Measurements from ENCODE around the gene HECW1. TPM values are rescaled to one million over a fixed set of nuclear protein-coding genes. Genes with fewer than 3 reads are reported as not detected.

Gene HECW1
- polyA plus RNA-seq, 1 donor (not counting 4 experiments of a cell fraction or from before 2014, with no cell fraction given) = not detected

DNA sequence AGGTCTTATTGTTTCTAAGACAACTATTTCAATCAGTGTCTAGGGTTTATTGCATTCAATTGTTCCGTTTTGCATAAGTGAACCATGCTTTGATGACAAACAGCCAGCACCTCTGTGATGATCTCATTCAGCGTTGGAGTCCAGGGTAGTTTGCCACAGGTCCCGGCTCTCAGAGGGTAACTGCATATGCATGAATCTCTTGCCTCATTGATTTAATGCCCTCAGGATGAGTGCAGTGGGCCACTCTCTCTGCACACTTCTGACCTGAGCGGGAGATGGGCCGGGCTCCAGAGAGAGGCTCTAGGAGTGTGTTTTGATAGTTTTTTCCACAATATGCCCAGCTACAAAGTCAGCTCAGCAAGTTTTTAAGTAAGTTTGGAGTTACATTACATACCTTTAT lies 83.9 kb downstream of the HECW1 start:
- FAIRE-seq = peak; percentile 5

DNA sequence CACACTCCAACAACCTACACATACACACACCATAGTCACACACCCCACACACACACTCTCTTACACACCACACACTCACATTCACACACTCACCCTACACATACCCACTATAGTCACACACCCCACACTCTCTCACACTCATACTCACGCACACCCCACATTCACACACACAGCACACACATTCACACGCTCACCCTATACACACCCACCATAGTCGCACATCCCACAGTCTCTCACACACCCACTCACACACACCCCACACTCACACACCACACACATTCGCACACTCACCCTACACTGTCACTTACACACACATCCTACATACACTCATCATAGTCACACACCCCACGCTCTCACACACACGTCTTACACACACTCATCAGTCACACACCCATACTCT lies 85.6 kb downstream of the HECW1 start:
- no peaks in the 10 kb centered on the region for H3K9me1 ChIP-seq (ENCODE audit: control insufficient read depth, extremely low read depth, insufficient read depth, low read length)
- no peak overlapping the region for H3K27ac ChIP-seq (ENCODE audit: control insufficient read depth, insufficient read depth, low read length)
- TF ChIP-seq EZH2 (IDR thresholded peaks at IDR 0.05; ENCODE audit: low read length) = no peak
- TF ChIP-seq, protein P1, sequence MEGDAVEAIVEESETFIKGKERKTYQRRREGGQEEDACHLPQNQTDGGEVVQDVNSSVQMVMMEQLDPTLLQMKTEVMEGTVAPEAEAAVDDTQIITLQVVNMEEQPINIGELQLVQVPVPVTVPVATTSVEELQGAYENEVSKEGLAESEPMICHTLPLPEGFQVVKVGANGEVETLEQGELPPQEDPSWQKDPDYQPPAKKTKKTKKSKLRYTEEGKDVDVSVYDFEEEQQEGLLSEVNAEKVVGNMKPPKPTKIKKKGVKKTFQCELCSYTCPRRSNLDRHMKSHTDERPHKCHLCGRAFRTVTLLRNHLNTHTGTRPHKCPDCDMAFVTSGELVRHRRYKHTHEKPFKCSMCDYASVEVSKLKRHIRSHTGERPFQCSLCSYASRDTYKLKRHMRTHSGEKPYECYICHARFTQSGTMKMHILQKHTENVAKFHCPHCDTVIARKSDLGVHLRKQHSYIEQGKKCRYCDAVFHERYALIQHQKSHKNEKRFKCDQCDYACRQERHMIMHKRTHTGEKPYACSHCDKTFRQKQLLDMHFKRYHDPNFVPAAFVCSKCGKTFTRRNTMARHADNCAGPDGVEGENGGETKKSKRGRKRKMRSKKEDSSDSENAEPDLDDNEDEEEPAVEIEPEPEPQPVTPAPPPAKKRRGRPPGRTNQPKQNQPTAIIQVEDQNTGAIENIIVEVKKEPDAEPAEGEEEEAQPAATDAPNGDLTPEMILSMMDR (optimal IDR thresholded peaks at IDR 0.05 in 1 of 3, IDR thresholded peaks at IDR 0.05 in 1 of 3, conservative IDR thresholded peaks at IDR 0.05 in 1 of 3; ENCODE audit: extremely low read depth in 1 of 3, insufficient read depth in 2 of 3, low read length in 3 of 3) = no peak
- peaks cover 4% of the 10 kb centered on the region for H3K4me1 ChIP-seq (ENCODE audit: control insufficient read depth, extremely low read depth, insufficient read depth, low read length)
- H2AFZ ChIP-seq (ENCODE audit: control insufficient read depth, low read length) = no peak overlapping the region
- no peak overlapping the region for H3K9ac ChIP-seq (ENCODE audit: control insufficient read depth, extremely low read depth, insufficient read depth, low read length)
- no peak for DNase-seq (ENCODE audit: low read depth, low spot score)
- H3K27me3 ChIP-seq (ENCODE audit: control insufficient read depth, extremely low read depth, insufficient read depth, low read length) = peaks cover 4% of the 10 kb centered on the region
- dilution Hi-C loops (cut with MboI; ENCODE audit: extremely low pct_ligation_motif_present, low sequenced_read_pairs) = no loop called here
- no peaks in the 10 kb centered on the region for H4K20me1 ChIP-seq (ENCODE audit: control insufficient read depth, extremely low read depth, insufficient read depth, low read length)
- H3K4me2 ChIP-seq (ENCODE audit: control insufficient read depth, extremely low read depth, insufficient read depth, low read depth, low read length) = no peak overlapping the region
- H3K9me3 ChIP-seq (ENCODE audit: control insufficient read depth, low read depth, low read length) = no peaks in the 10 kb centered on the region
- no peak overlapping the region for H3K4me3 ChIP-seq (ENCODE audit: control insufficient read depth in 2 of 3, extremely low read depth in 1 of 3, insufficient read depth in 2 of 3, low read depth in 1 of 3, low read length in 3 of 3)
- H3K79me2 ChIP-seq (ENCODE audit: control insufficient read depth, insufficient read depth, low read length) = no peaks in the 10 kb centered on the region
- no peaks in the 10 kb centered on the region for H3K36me3 ChIP-seq (ENCODE audit: control insufficient read depth in 2 of 2, extremely low read depth in 1 of 2, insufficient read depth in 2 of 2, low read length in 2 of 2)
- no peak for FAIRE-seq

More for the DNA sequence above, 83.9 kb downstream of the HECW1 start:
- no peaks in the 10 kb centered on the region for H3K9me1 ChIP-seq (ENCODE audit: control insufficient read depth, extremely low read depth, insufficient read depth, low read length)
- H3K27ac ChIP-seq (ENCODE audit: control insufficient read depth, insufficient read depth, low read length) = no peak overlapping the region
- H3K9ac ChIP-seq (ENCODE audit: control insufficient read depth, extremely low read depth, insufficient read depth, low read length) = no peak overlapping the region
- dilution Hi-C loops (cut with MboI; ENCODE audit: extremely low pct_ligation_motif_present, low sequenced_read_pairs) = no loop called here
- no peaks in the 10 kb centered on the region for H4K20me1 ChIP-seq (ENCODE audit: control insufficient read depth, extremely low read depth, insufficient read depth, low read length)
- H3K4me2 ChIP-seq (ENCODE audit: control insufficient read depth, extremely low read depth, insufficient read depth, low read depth, low read length) = no peak overlapping the region
- peaks cover 4% of the 10 kb centered on the region for H3K27me3 ChIP-seq (ENCODE audit: control insufficient read depth, extremely low read depth, insufficient read depth, low read length)
- no peaks in the 10 kb centered on the region for H3K9me3 ChIP-seq (ENCODE audit: control insufficient read depth, low read depth, low read length)
- H3K4me1 ChIP-seq (ENCODE audit: control insufficient read depth, extremely low read depth, insufficient read depth, low read length) = peaks cover 4% of the 10 kb centered on the region
- no peak for DNase-seq (ENCODE audit: low read depth, low spot score)
- no peaks in the 10 kb centered on the region for H3K36me3 ChIP-seq (ENCODE audit: control insufficient read depth in 2 of 2, extremely low read depth in 1 of 2, insufficient read depth in 2 of 2, low read length in 2 of 2)
- TF ChIP-seq, protein P1 (optimal IDR thresholded peaks at IDR 0.05 in 1 of 3, IDR thresholded peaks at IDR 0.05 in 1 of 3, conservative IDR thresholded peaks at IDR 0.05 in 1 of 3; ENCODE audit: extremely low read depth in 1 of 3, insufficient read depth in 2 of 3, low read length in 3 of 3) = no peak
- no peak for TF ChIP-seq EZH2 (IDR thresholded peaks at IDR 0.05; ENCODE audit: low read length)
- no peak overlapping the region for H2AFZ ChIP-seq (ENCODE audit: control insufficient read depth, low read length)
- H3K4me3 ChIP-seq (ENCODE audit: control insufficient read depth in 2 of 3, extremely low read depth in 1 of 3, insufficient read depth in 2 of 3, low read depth in 1 of 3, low read length in 3 of 3) = no peak overlapping the region
- H3K79me2 ChIP-seq (ENCODE audit: control insufficient read depth, insufficient read depth, low read length) = no peaks in the 10 kb centered on the region

Measured in keratinocyte (primary cell).